Right atrium auricular region (tissue), 2 donors: Measurements from ENCODE around the gene NQO2. TPM values are rescaled to one million over a fixed set of nuclear protein-coding genes. Genes with fewer than 3 reads are reported as not detected.

ENCODE experiments used
- DNase-seq: peaks from one replicate; pipeline ENCODE4 v3.0.0-alpha.2; 2019; ENCODE audit warnings: low spot score
- H3K27ac ChIP-seq, 2 donors: fragments of 200-600 bp; sonication (generic); 1 replicate in 1 of 2; 2 replicates in 1 of 2; pipeline ENCODE4 v1.5.1; 2016 to 2019
- H3K27me3 ChIP-seq, 2 donors: fragments of 200-600 bp; sonication (generic); one replicate each; pipeline versions ENCODE4 v1.5.1 to v1.6.0; 2017 to 2019
- H3K36me3 ChIP-seq: fragments of 200-600 bp; sonication (generic); one replicate; pipeline ENCODE4 v1.5.1; 2016
- H3K4me1 ChIP-seq, 2 donors: fragments of 200-600 bp; sonication (generic); one replicate each; pipeline versions ENCODE4 v1.5.1 to v1.6.0; 2017 to 2019
- H3K4me3 ChIP-seq, 2 donors: fragments of 200-600 bp; sonication (generic); 1 replicate in 1 of 2; 2 replicates in 1 of 2; pipeline ENCODE4 v1.5.1; 2017 to 2019; ENCODE audit warnings: mild to moderate bottlenecking in 1 of 2, moderate library complexity in 1 of 2
- H3K9me3 ChIP-seq, 2 donors: fragments of 200-600 bp; sonication (generic); one replicate each; pipeline ENCODE4 v1.5.1; 2019
- total RNA-seq, 2 donors: library from RNA; depleted of rRNA; stranded (reverse); fragments of >200 nt; gene quantifications; one replicate each; pipeline ENCODE4 v1.1.0, GENCODE V29; 2016
- TF ChIP-seq, protein P1 (sequence below), 2 donors: fragments of 200-600 bp; sonication (generic); IDR thresholded peaks; one replicate each; pipeline ENCODE4 v1.5.1; 2019; ENCODE audit warnings: antibody characterized with exemption in 2 of 2

NQO2 gene
- total RNA-seq, 2 donors from 2014 or later, result 37.6 to 68.1 TPM

DNA sequence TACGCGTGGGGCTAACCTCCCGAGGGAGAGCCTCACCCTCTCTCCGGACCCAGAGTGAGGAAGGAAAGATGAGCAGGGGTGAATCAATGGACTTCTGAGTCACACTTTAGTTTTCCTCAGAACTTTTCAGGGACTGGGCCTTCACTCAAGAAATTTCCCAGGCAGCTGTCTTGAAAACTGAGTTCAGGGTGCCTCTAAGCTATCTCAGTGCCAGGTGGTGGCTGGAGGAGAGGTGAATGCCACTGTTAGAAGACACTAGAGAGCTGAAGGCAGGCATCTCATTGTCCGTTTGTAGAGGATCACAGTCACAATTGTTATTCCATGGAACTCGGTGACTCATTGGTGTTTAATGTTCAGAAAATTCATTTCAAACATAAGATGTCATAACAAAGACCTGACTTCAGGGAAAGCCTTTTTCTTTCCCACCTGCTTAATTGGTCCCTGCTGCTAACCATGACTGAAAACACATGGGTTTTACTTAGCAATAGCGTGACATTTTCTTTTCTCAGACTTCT is 23.1 kb upstream of the NQO2 start:
- H3K27me3 ChIP-seq, result no peaks in the 10 kb centered on the region
- TF ChIP-seq, protein P1, sequence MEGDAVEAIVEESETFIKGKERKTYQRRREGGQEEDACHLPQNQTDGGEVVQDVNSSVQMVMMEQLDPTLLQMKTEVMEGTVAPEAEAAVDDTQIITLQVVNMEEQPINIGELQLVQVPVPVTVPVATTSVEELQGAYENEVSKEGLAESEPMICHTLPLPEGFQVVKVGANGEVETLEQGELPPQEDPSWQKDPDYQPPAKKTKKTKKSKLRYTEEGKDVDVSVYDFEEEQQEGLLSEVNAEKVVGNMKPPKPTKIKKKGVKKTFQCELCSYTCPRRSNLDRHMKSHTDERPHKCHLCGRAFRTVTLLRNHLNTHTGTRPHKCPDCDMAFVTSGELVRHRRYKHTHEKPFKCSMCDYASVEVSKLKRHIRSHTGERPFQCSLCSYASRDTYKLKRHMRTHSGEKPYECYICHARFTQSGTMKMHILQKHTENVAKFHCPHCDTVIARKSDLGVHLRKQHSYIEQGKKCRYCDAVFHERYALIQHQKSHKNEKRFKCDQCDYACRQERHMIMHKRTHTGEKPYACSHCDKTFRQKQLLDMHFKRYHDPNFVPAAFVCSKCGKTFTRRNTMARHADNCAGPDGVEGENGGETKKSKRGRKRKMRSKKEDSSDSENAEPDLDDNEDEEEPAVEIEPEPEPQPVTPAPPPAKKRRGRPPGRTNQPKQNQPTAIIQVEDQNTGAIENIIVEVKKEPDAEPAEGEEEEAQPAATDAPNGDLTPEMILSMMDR (IDR thresholded peaks at IDR 0.05), result no peak
- H3K36me3 ChIP-seq, result no peaks in the 10 kb centered on the region
- no peak overlapping the region for H3K27ac ChIP-seq
- H3K9me3 ChIP-seq, result no peaks in the 10 kb centered on the region
- peaks cover 0 to 20% of the 10 kb centered on the region in 2 donors for H3K4me1 ChIP-seq
- H3K4me3 ChIP-seq, result no peak overlapping the region
- no peak for DNase-seq

DNA sequence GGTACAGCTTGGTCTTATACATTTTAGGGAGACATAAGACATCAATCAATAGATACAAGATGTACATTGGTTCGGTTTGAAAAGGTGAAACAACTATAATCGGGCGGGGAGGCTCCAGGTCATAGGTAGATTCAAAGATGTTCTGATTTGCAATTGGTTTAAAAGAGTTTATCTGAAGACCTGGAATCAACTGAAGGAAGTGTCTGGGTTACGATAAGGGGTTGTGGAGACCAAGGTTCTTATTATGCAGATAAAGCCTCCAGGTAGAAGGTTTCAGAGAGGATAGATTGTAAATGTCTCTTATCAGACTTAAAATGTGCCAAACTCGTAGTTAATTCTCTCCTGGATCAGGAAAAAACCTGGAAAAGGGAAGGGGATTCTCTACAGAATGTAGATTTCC is 22.4 kb upstream of the NQO2 start:
- no peak overlapping the region for H3K27ac ChIP-seq
- TF ChIP-seq, protein P1 (IDR thresholded peaks at IDR 0.05), result no peak

DNA sequence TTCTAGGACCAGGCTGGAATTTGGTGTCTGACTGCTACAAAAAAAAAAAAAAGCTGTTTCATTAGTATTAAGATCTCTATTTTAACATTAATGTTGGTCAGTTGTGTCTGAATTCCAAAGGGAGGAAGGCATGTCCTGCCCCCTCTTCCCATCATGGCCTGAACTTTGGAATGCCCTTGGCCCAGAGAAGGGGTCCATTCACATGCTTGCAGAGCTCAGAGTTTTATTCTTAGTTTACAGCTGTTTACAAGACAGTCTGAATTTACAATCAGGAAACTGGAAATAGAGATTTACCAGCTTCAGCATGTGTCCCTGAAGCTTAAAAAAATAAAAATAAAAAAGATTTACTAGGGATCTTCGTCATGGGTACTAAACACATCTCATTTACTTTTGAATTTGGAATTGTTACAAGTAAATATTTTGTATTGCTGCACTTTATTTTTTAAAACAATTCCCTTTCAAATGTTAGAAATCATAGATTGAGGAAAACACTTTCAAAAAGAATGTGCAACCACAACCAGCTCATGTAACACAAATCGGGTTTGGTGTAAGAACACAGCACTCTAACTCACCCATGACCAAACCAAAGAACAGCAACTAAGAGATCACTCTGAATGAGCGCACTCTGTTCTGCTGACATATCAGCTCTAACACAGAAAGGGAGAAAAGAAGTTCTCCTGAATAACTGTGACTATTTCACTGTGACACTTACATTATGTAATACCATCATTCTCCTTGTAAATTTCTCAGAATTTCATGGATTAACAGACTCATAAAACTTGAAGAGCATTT is 21.7 kb upstream of the NQO2 start:
- H3K9me3 ChIP-seq, result no peaks in the 10 kb centered on the region
- H3K27ac ChIP-seq, result no peak overlapping the region
- DNase-seq, result no peak
- no peak overlapping the region for H3K4me3 ChIP-seq
- no peaks in the 10 kb centered on the region for H3K36me3 ChIP-seq
- no peaks in the 10 kb centered on the region for H3K27me3 ChIP-seq
- TF ChIP-seq, protein P1 (IDR thresholded peaks at IDR 0.05), result no peak
- peaks cover 0 to 33% of the 10 kb centered on the region in 2 donors for H3K4me1 ChIP-seq

More for the DNA sequence above, 22.4 kb upstream of the NQO2 start:
- Histone ChIP-seq H3K36me3 (no peaks in the 10 kb centered on the region), H3K4me3 (no peak overlapping the region), H3K9me3 (no peaks in the 10 kb centered on the region), H3K4me1 (peaks cover 0 to 27% of the 10 kb centered on the region in 2 donors), H3K27me3 (no peaks in the 10 kb centered on the region)
- no peak for DNase-seq

DNA sequence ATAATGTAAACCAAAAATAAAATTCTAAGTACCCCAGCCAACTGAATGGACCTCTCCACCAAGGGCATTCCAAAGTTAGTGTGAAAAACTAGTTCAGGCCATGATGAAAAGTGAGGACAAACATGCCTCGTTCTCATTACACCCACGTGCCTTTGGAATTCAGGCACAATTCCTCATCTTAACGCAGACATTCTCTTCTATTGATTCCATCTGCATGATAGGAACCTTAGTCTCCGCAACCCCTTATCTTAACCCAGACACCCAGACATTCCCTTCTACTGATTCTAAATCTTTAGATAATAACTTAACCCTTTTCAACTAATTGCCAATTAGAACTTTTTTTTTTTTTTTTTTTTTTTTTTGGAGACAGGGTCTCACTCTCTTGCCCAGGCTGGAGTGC is 20.8 kb upstream of the NQO2 start:
- TF ChIP-seq, protein P1 (IDR thresholded peaks at IDR 0.05), result no peak
- no peaks in the 10 kb centered on the region for H3K36me3 ChIP-seq
- no peak for DNase-seq
- no peaks in the 10 kb centered on the region for H3K27me3 ChIP-seq
- no peaks in the 10 kb centered on the region for H3K9me3 ChIP-seq
- H3K4me3 ChIP-seq, result no peak overlapping the region
- H3K4me1 ChIP-seq, result peaks cover 0 to 33% of the 10 kb centered on the region in 2 donors
- no peak overlapping the region for H3K27ac ChIP-seq

DNA sequence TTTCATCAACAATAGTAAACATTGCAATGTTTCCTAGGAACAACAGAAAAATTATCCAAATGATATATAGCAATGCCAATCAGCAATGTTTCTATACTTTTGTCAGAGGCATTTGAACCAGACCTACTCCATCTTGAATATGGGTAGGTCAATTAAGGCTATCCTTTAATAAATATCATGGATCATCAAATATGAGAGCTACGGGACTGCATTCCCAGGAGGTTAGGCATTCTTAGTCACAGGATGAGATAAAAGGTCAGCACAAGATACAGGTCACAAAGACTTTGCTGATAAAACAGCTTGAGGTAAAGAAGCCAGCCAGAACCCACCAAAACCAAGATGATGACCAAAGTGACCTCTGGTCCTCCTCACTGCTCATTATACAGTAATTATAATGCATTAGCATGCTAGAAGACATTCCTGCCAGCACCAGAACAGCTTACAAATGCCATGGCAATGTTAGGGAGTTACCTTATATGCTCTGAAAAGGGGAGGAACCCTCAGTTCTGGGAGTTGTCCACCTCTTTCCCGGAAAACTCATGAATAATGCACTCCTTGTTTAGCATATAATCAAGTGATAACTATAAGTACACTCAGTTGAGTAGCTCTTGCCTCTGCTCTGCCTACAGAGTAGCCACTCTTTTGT is 19.8 kb upstream of the NQO2 start:
- H3K27me3 ChIP-seq, result no peaks in the 10 kb centered on the region
- H3K9me3 ChIP-seq, result no peaks in the 10 kb centered on the region
- no peak for DNase-seq
- TF ChIP-seq, protein P1 (IDR thresholded peaks at IDR 0.05), result no peak
- H3K4me1 ChIP-seq, result peaks cover 0 to 33% of the 10 kb centered on the region in 2 donors
- no peak overlapping the region for H3K27ac ChIP-seq
- H3K36me3 ChIP-seq, result no peaks in the 10 kb centered on the region
- no peak overlapping the region for H3K4me3 ChIP-seq
